NCI-H146 treated with DMSO at 0.1 percent for 48 hours (cell line): ENCODE results near the gene SLC22A1.
"Not testable (repeated sequence)": the region's sequence is repeated elsewhere in the genome, so short reads cannot be mapped to it uniquely, and the experiment has no call there.

ENCODE experiments used
- DNase-seq: peaks from one replicate; lab custom pipeline; 2025; ENCODE audit not compliant: unreplicated experiment; lab: John Stamatoyannopoulos, UW

The SLC22A1 gene

DNA sequence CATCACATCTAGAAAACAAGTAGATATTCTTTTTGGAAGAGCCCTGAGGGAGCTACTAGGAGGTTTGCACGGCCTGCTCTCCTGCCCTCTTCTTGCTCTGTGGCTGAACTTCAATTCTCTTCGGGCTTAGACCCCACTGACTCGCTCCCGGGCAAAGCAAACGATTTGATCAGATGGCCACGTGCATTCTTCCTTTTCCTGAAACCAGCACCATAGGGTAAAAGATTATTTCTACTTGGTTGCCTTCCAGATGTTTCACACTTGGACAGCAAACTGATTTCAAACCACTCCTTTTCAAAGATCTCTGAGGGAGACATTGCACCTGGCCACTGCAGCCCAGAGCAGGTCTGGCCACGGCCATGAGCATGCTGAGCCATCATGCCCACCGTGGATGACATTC, at the start of gene SLC22A1:
TSS of gene SLC22A1 (plus strand) at position 258 of the 400 bp plus-strand sequence. CDS start at position 379, 121 bp downstream.
- no peak for DNase-seq

GRCh38 chr6:160073272-160073671, 48.3 kb upstream of the SLC22A1 start:
- DNase-seq = no peak

GRCh38 chr6:160076009-160076408, 45.6 kb upstream of the SLC22A1 start:
- DNase-seq = no peak

GRCh38 chr6:160077024-160077423, 44.6 kb upstream of the SLC22A1 start:
- DNase-seq = no peak

GRCh38 chr6:160077526-160077925, 44.1 kb upstream of the SLC22A1 start:
- no peak for DNase-seq

GRCh38 chr6:160078883-160079685, 42.5 kb upstream of the SLC22A1 start:
- no peak for DNase-seq

DNA sequence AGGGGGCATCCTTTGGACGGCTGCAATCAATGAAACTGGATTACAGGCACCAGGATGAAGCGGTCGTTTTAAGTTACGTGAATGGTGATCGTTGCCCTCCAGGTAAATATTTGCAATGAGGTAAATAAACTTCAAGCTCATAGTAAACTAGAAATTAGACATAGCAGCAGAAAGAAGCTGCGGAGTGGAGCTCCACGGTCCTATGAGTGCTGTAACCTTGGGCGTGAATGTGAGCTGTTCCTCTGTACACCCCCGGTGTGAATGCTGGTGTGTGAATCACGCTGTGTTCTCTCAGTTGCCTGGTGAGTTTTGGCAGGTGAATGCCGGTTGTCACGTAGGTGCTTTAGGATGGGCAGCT, 42.0 kb upstream of the SLC22A1 start:
- no peak for DNase-seq

- DNase-seq = no peak
Measured at GRCh38 chr6:160080097-160080496, 41.5 kb upstream of the SLC22A1 start.

GRCh38 chr6:160081398-160081797, 40.2 kb upstream of the SLC22A1 start:
- no peak for DNase-seq

DNA sequence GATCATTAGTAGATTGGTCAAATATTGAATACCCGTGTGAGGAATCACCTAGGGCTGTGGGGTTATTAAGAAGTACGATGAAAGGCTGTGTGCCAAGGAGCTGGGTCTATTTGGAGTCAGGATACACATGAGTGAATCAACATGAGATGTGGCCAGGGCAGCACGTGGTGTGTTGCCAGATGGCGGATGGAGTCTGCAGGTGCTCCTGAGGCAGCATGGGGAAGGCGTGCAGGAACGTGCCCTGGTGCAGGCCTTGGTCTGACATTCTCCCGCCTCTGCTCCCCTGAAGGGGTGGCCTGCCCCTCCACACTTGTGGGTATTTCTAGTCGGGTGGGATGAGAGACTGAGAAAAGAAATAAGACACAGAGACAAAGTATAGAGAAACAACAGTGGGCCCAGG, 39.0 kb upstream of the SLC22A1 start:
- DNase-seq = no peak

DNA sequence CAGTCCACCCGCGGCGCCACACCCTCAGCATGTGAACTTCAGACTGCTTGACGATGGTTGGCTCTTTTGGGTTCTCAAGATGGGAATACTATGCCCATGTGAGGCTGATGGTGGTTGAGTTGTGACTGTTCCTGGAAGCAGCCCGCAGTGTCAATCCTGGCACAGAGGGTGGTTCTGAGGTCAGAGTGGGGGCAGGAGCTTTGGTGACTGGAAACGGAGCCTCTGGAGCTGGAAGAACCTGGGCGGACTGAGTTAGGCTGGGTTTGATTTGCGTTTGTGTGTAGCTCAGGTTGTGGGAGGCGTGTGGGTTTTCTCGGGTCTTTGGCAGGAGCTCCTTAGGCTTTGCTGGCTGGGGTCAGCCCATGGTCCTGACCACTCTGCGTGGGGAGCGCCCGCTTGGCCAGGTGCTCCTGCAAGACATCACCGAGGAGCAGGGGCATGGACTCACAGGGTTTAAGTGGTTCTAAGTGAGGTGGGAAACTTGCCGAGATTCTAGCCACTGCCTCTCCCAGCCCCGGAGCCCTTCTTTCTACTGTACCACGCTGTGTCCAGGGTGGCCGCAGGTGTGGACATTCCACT, 37.3 kb upstream of the SLC22A1 start:
- no peak for DNase-seq

DNA sequence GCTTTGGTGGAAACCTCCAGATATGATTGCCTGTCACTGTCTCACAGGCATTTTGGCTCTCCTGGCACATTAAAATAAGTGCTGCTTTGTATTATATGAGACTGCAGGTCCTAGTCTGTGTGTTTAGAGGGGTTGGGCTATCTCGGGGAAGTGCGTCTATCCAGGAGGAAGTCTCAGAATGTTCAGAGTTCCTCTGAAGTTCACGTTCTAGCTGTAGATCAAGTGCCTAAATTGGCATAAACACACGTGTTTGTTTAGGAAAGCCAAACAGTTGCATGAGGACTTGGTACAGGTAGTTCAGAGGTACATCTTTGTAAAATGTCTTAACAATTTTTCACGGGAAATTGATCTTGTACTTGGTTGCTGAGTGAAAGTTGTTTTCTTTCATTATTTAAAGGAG, 36.4 kb upstream of the SLC22A1 start:
- DNase-seq = no peak

GRCh38 chr6:160085713-160086505, 35.7 kb upstream of the SLC22A1 start:
- no peak for DNase-seq

DNA sequence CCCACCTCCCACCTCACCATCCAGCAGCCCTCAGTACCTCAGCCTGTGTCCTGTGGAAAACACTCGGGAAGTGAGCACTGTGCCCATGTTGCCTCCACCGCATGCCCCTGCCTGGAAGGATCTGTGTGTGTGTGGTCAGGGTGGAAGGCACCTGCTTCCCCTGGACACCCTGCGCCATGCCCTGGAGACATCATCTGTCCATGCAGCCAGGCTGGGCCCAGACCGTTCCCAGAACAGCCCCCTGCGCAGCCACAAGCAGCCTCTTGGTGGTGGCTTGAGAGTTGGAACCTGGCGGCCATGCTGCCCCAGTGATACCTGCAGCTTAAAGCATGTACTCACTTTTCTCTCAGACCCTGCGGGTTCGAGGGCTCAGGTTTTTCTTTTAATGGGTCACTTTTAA, 34.9 kb upstream of the SLC22A1 start:
- DNase-seq = no peak

DNA sequence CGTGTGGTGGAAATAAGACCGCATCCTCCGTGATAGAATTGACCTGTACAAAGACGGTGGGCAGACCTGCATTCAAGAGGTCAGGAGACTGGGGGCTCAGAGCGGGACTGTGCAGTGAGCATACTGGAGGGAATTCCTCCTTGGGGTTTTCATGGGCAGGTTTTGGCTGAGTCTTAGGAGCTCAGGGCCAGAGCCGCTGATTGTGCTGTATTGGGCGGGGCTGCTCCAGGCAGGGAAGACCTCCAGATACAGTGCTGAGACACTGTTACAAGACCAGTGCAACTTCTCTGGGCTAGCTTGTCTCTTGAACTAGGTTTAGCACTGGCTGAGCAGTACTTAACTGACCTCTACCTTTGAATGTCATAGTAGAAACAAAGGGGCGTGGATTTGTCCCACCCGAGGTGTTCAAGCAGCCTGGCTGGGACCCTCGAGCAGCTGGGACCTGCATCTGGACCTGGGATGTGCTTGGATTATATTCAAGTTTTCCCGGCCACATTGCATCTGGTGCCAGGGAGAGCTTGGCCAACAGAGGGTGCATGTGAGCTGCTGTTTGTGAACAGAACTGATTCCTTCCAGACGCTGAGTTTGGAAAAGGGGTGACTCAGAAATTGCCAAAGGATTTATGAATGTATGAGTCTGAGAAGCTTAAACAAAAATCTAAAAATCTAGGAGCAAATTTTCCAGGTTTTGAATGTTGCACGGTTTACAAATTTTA, 33.4 kb upstream of the SLC22A1 start:
- DNase-seq = no peak

- DNase-seq = no peak
Measured at GRCh38 chr6:160088784-160089533, 32.7 kb upstream of the SLC22A1 start.

- DNase-seq = no peak
Measured at GRCh38 chr6:160089534-160089897, 32.1 kb upstream of the SLC22A1 start.

DNA sequence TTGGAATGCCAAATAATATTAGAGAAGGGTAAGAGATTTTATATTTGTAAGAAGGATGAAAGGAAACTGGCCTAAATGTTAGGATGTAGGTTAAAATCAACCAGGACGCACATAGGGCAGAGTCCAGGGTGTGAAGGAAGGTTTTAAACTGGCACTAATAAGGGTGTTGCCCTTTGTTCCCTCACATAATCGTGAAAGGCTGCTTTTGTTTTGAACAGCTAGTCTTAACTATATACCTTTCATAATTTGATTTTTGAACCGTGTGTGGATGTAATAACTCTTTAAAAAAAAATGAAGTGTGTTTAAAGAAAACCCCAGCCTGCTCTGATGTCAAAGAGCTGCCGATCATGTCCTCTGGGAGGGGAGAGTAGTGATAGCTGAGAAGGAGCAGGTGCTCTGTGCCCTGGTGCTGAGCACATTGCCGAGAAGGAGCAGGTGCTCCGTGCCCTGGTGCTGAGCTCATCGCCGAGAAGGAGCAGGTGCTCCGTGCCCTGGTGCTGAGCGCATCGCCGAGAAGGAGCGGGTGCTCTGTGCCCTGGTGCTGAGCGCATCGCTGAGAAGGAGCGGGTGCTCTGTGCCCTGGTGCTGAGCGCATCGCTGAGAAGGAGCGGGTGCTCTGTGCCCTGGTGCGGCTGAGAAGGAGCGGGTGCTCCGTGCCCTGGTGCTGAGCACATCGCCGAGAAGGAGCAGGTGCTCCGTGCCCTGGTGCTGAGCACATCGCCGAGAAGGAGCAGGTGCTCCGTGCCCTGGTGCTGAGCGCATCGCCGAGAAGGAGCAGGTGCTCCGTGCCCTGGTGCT, 31.0 kb upstream of the SLC22A1 start:
- not testable (repeated sequence) for DNase-seq

- DNase-seq = not testable (repeated sequence)
Measured at GRCh38 chr6:160092176-160092575, 29.4 kb upstream of the SLC22A1 start.

DNA sequence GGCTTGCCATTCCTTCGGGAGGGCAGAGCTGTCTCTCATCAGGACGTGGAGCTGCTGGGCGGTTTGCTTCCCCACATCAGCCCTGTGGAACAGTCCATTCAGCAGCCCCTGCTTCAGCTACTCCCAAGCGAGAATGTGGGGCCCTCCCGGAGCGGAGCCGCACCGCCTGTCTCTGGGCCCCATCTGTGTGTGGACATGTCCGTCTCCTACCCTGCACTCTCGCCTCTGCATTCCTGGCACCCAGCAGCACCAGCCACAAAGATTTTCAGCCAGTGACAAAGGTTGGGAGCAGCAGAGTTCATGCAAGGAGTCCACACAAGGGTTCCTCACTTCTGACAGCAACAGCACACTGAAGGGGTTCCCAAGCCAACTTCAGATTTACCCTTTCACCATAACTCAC, 29.0 kb upstream of the SLC22A1 start:
- DNase-seq = no peak
